NK-92 (cell line): ENCODE measurements around the gene MYOM1.
"Not testable (repeated sequence)": the region's sequence is repeated elsewhere in the genome, so short reads cannot be mapped to it uniquely, and the experiment has no call there.

ENCODE experiments used
- DNase-seq: peaks from one replicate; lab custom pipeline; 2025; ENCODE audit not compliant: unreplicated experiment; lab: John Stamatoyannopoulos, UW

The MYOM1 gene

GRCh38 chr18:3040881-3041280 lies 178.9 kb downstream of the MYOM1 start:
- DNase-seq, result no peak

GRCh38 chr18:3040173-3040572 lies 179.6 kb downstream of the MYOM1 start:
- no peak for DNase-seq

- no peak for DNase-seq
Measured at GRCh38 chr18:3037423-3037915, 182.3 kb downstream of the MYOM1 start.

GRCh38 chr18:3036108-3036507 lies 183.7 kb downstream of the MYOM1 start:
- no peak for DNase-seq

GRCh38 chr18:3035635-3036034 lies 184.1 kb downstream of the MYOM1 start:
- DNase-seq, result no peak

GRCh38 chr18:3032721-3033120 lies 187.0 kb downstream of the MYOM1 start:
- no peak for DNase-seq

- no peak for DNase-seq
Measured at GRCh38 chr18:3029215-3029952, 190.4 kb downstream of the MYOM1 start.

GRCh38 chr18:3028115-3028514 lies 191.7 kb downstream of the MYOM1 start:
- DNase-seq, result not testable (repeated sequence)

GRCh38 chr18:3027370-3027891 lies 192.3 kb downstream of the MYOM1 start:
- no peak for DNase-seq

- DNase-seq, result no peak
Measured at GRCh38 chr18:3025544-3025943, 194.2 kb downstream of the MYOM1 start.

- not testable (repeated sequence) for DNase-seq
Measured at GRCh38 chr18:3023603-3024002, 196.2 kb downstream of the MYOM1 start.
